GM23248 (cell line): ENCODE data around the gene ZBED3. TPM values are rescaled to one million over a fixed set of nuclear protein-coding genes. Genes with fewer than 3 reads are reported as not detected.

Source experiments
- DNase-seq: peaks from one replicate; pipeline ENCODE4 v3.0.0-alpha.2; 2015
- H2AFZ ChIP-seq: fragments of 200-600 bp; sonication (generic); 2 replicates; pipeline ENCODE4 v1.6.1; 2016; ENCODE audit warnings: antibody characterized with exemption
- H3F3A ChIP-seq: fragments of 200-600 bp; sonication (generic); 2 replicates; pipeline ENCODE4 v1.6.1; 2016; ENCODE audit warnings: mild to moderate bottlenecking, antibody characterized with exemption, mixed run types; ENCODE audit not compliant: insufficient read depth
- H3K27ac ChIP-seq: fragments of 200-600 bp; sonication (generic); 2 replicates; pipeline ENCODE4 v1.5.1; 2016; ENCODE audit warnings: mild to moderate bottlenecking
- H3K27me3 ChIP-seq: fragments of 200-600 bp; sonication (generic); replicated peaks from 2 replicates; pipeline ENCODE4 v1.6.1; 2016; ENCODE audit warnings: mild to moderate bottlenecking; ENCODE audit not compliant: insufficient read depth
- H3K36me3 ChIP-seq: fragments of 200-600 bp; sonication (generic); 2 replicates; pipeline ENCODE4 v1.6.1; 2016; ENCODE audit warnings: low read depth, mild to moderate bottlenecking
- H3K4me1 ChIP-seq: fragments of 200-600 bp; sonication (generic); 2 replicates; pipeline ENCODE4 v1.6.1; 2016; ENCODE audit warnings: mild to moderate bottlenecking; ENCODE audit not compliant: insufficient read depth
- H3K4me2 ChIP-seq: fragments of 200-600 bp; sonication (generic); one replicate; pipeline ENCODE4 v1.6.1; 2016; ENCODE audit warnings: mild to moderate bottlenecking; ENCODE audit not compliant: unreplicated experiment
- H3K4me3 ChIP-seq: fragments of 200-600 bp; sonication (generic); 2 replicates; pipeline ENCODE4 v1.5.1; 2016; ENCODE audit warnings: mild to moderate bottlenecking
- H3K79me2 ChIP-seq: fragments of 200-600 bp; sonication (generic); 2 replicates; pipeline ENCODE4 v1.6.1; 2016; ENCODE audit warnings: mild to moderate bottlenecking; ENCODE audit not compliant: insufficient read depth
- H3K9ac ChIP-seq: fragments of 200-600 bp; sonication (generic); 2 replicates; pipeline ENCODE4 v1.6.1; 2016; ENCODE audit warnings: mild to moderate bottlenecking
- H3K9me2 ChIP-seq: fragments of 200-600 bp; sonication (generic); 2 replicates; pipeline ENCODE4 v1.6.1; 2016; ENCODE audit warnings: mixed run types, mild to moderate bottlenecking, moderate library complexity; ENCODE audit not compliant: insufficient read depth
- H3K9me3 ChIP-seq: fragments of 200-600 bp; sonication (generic); one replicate; pipeline ENCODE4 v1.6.1; 2017; ENCODE audit warnings: low read depth
- H4K20me1 ChIP-seq: fragments of 200-600 bp; sonication (generic); 2 replicates; pipeline ENCODE4 v1.6.0; 2016; ENCODE audit not compliant: insufficient read depth
- EZH2 ChIP-seq: fragments of 200-600 bp; sonication (generic); IDR thresholded peaks from 2 replicates; pipeline ENCODE4 v1.6.1; 2018; ENCODE audit warnings: antibody characterized with exemption, mild to moderate bottlenecking; ENCODE audit not compliant: insufficient read depth, poor library complexity, severe bottlenecking
- EZH2phosphoT487 ChIP-seq: fragments of 200-600 bp; sonication (generic); IDR thresholded peaks from 2 replicates; pipeline ENCODE4 v1.6.1; 2018; ENCODE audit warnings: antibody characterized with exemption, moderate library complexity, mild to moderate bottlenecking, low read depth; ENCODE audit not compliant: insufficient read depth
- WGBS, 2 experiments: methylation state at CpG; one replicate each; pipeline ENCODE4 v1.1.6; 2015 to 2017; ENCODE audit warnings: low lambda C conversion rate in 2 of 2, low coverage in 1 of 2; ENCODE audit errors: missing lambda C conversion rate in 2 of 2; 5-methylcytosine and 5-hydroxymethylcytosine counted together
- in situ Hi-C: fragments of 300-500 bp; cut with MboI; formaldehyde crosslinking; loops from 2 replicates; pipeline ENCODE4 v1.15.0; 2020
- polyA plus RNA-seq: library from polyadenylated mRNA; unstranded; fragments of >200 nt; fragmentation: Nextera tagmentation; extraction: Ambion mirVana; gene quantifications from 2 replicates; pipeline ENCODE4 v1.2.1, GENCODE V29; 2016
- total RNA-seq: library from RNA; depleted of rRNA; stranded (reverse); fragments of >200 nt; shearing (Covaris generic); gene quantifications from 2 replicates; pipeline ENCODE4 v1.2.3, GENCODE V29; 2014

ZBED3 gene
- total and polyA plus RNA-seq, 2 experiments from 2014 or later = 0.54 to 0.75 TPM

DNA sequence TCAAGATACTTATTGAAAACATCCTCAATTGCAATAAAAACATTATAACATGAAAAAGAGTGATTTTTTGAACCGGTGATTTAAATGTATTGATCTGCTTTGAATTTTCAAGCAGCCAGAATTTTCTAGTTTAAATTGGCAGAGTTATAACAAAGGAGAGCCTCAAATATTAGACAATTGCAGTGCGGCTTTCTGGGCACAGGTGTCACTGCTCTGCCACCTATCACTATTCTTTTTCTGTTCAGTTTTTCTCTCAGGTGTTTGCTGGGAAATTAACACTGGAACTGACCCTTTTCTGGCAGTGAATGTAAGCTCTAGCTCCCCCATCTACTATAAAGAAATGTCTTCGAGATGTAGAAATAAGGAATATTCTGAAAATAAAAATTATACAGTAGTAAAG, 23.0 kb downstream of the ZBED3 start:
- no peak overlapping the region for H3K9ac ChIP-seq
- 50 to 53% methylated on average over 3 of the region's 3 CpGs for WGBS, 2 experiments

DNA sequence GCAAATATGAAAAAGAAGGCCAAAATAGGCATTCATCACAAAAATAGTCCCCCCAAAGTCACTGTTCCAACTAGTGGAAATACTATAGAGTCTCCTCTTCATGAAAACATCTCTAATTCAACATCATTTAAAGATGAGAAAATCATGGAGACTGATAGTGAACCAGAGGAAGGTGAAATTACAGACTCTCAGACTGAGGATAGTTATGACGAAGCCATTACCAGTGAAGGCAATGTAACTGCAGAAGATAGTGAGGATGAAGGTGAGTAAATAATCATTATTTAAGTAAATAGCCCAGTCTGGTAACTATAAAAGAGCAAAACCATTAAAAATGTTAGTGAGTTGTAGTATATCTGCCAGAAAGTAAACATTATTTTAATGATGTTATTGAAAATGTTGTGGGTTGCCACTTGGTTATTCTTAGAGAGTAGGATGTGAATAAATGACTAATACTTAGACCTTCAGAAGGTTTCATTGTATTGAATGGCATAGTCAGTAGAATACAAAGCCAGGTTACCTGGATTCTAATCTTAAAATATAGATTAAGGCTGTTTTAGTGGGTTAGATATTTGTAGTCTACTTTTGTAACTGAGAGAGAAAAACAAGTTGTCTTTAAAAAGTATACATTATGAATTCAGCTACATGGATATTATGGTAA, 40.5 kb downstream of the ZBED3 start:
- peaks cover 46% of the 10 kb centered on the region for H3K36me3 ChIP-seq
- in situ Hi-C loops = no loop called here

More for the DNA sequence above, 23.0 kb downstream of the ZBED3 start:
- peaks cover 20% of the 10 kb centered on the region for H3F3A ChIP-seq
- no peaks in the 10 kb centered on the region for H3K9me2 ChIP-seq
- DNase-seq = no peak
- H3K27me3 ChIP-seq = no peaks in the 10 kb centered on the region
- H4K20me1 ChIP-seq = no peaks in the 10 kb centered on the region
- no peak overlapping the region for H3K4me3 ChIP-seq
- TF ChIP-seq EZH2phosphoT487 (no peak), EZH2 (no peak)
- in situ Hi-C loops = no loop called here
- H3K4me1 ChIP-seq = peaks cover 12% of the 10 kb centered on the region
- no peaks in the 10 kb centered on the region for H3K9me3 ChIP-seq
- no peak overlapping the region for H3K27ac ChIP-seq
- no peak overlapping the region for H2AFZ ChIP-seq
- no peaks in the 10 kb centered on the region for H3K79me2 ChIP-seq
- peaks cover 46% of the 10 kb centered on the region for H3K36me3 ChIP-seq
- no peak overlapping the region for H3K4me2 ChIP-seq

DNA sequence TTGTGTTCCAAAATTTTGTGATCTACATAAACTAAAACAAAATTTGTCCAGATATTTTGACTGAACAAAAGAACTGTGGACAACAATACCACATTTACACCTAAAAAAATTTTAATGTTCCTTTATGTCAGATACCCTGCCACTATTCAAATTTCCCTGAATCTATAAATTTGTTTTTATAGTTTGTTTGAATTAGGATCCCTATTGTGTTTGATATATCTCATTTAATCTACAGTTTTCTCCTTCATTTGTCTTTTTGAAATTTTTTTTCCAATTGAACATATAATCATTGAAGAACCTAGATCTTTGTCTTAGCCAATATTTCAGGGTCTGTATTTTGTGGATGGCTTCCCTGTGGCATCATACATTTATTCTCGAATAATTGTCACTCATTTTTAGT, 51.1 kb downstream of the ZBED3 start:
- no peaks in the 10 kb centered on the region for H3K9me2 ChIP-seq
- no peak overlapping the region for H3K4me2 ChIP-seq
- H3K27ac ChIP-seq = no peak overlapping the region
- in situ Hi-C loops = no loop called here
- no peak overlapping the region for H3K9ac ChIP-seq
- H3K4me1 ChIP-seq = peaks cover 10% of the 10 kb centered on the region
- H3K9me3 ChIP-seq = no peaks in the 10 kb centered on the region
- no peak overlapping the region for H3K4me3 ChIP-seq
- H3F3A ChIP-seq = peaks cover 5% of the 10 kb centered on the region
- WGBS, 2 experiments = 90 to 97% methylated on average over 1 of the region's 1 CpG
- H4K20me1 ChIP-seq = no peaks in the 10 kb centered on the region
- H3K36me3 ChIP-seq = peaks cover 33% of the 10 kb centered on the region
- DNase-seq = no peak
- peaks cover 28% of the 10 kb centered on the region for H3K79me2 ChIP-seq
- TF ChIP-seq EZH2phosphoT487 = no peak
- TF ChIP-seq EZH2 = no peak
- no peak overlapping the region for H2AFZ ChIP-seq
- H3K27me3 ChIP-seq = no peaks in the 10 kb centered on the region

More for the DNA sequence above, 40.5 kb downstream of the ZBED3 start:
- DNase-seq = no peak
- H3F3A ChIP-seq = no peaks in the 10 kb centered on the region
- 89 to 90% methylated on average over 1 of the region's 1 CpG for WGBS, 2 experiments
- H3K27ac ChIP-seq = no peak overlapping the region
- no peak overlapping the region for H2AFZ ChIP-seq
- H3K9me3 ChIP-seq = no peaks in the 10 kb centered on the region
- H3K9me2 ChIP-seq = no peaks in the 10 kb centered on the region
- no peaks in the 10 kb centered on the region for H4K20me1 ChIP-seq
- H3K4me3 ChIP-seq = no peak overlapping the region
- H3K79me2 ChIP-seq = no peaks in the 10 kb centered on the region
- no peaks in the 10 kb centered on the region for H3K27me3 ChIP-seq
- no peaks in the 10 kb centered on the region for H3K4me1 ChIP-seq
- no peak for TF ChIP-seq EZH2
- TF ChIP-seq EZH2phosphoT487 = no peak
- H3K9ac ChIP-seq = no peak overlapping the region
- no peak overlapping the region for H3K4me2 ChIP-seq

DNA sequence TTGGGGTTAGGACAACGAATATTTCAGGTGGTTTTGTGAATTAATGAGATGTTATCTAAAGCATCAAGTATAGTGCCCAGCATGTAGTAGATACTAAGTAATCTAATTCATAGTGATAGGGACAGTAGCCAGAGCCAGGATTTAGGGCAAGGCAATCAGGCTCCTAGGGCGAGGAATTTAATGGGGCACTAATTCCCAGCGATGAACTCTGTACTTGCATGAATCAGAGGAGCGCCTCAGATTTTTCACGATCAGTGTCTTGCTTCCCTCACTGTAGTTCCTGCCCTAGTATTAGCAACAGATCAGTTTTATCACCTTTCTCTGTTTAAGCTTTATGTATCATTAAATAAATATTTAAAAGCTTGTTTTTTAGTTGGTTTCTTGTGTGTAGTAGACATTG, 53.7 kb downstream of the ZBED3 start:
- no peak overlapping the region for H2AFZ ChIP-seq
- in situ Hi-C loops = no loop called here
- 96 to 97% methylated on average over 5 of the region's 5 CpGs for WGBS, 2 experiments

DNA sequence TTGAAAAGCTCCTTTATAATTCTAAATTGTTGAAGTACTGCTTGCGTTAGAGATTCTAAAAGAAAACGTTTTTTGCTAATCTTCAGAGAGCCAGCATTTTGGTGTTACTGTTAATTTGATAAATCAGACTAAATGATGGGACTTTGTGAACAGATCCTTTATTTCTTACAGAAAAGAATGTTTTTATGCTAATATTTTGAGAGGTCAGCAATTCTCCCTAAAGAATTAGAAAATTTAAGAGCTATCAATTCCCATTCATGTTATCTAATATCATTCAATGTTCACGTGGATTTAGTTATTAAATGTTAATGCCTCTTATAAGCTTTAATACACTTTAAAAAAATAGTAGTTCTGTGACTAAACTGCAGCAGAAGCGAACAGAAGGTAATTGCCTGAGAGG, 54.5 kb downstream of the ZBED3 start:
- H3K4me3 ChIP-seq = no peak overlapping the region
- peaks cover 10% of the 10 kb centered on the region for H3K4me1 ChIP-seq
- H3K79me2 ChIP-seq = peaks cover 34% of the 10 kb centered on the region
- H3F3A ChIP-seq = peaks cover 5% of the 10 kb centered on the region
- no peak for TF ChIP-seq EZH2
- TF ChIP-seq EZH2phosphoT487 = no peak
- no peaks in the 10 kb centered on the region for H3K9me2 ChIP-seq
- no peaks in the 10 kb centered on the region for H4K20me1 ChIP-seq
- H3K9me3 ChIP-seq = no peaks in the 10 kb centered on the region
- no peak overlapping the region for H3K27ac ChIP-seq
- peaks cover 18% of the 10 kb centered on the region for H3K36me3 ChIP-seq
- H2AFZ ChIP-seq = no peak overlapping the region
- no peak overlapping the region for H3K9ac ChIP-seq
- no peak for DNase-seq
- no peaks in the 10 kb centered on the region for H3K27me3 ChIP-seq
- 63 to 65% methylated on average over 4 of the region's 4 CpGs for WGBS, 2 experiments
- H3K4me2 ChIP-seq = no peak overlapping the region
- in situ Hi-C loops = no loop called here

More for the DNA sequence above, 53.7 kb downstream of the ZBED3 start:
- H3K4me1 ChIP-seq = peaks cover 10% of the 10 kb centered on the region
- peaks cover 34% of the 10 kb centered on the region for H3K79me2 ChIP-seq
- no peak overlapping the region for H3K9ac ChIP-seq
- no peaks in the 10 kb centered on the region for H3K9me3 ChIP-seq
- H4K20me1 ChIP-seq = no peaks in the 10 kb centered on the region
- TF ChIP-seq EZH2 (no peak), EZH2phosphoT487 (no peak)
- no peaks in the 10 kb centered on the region for H3K27me3 ChIP-seq
- DNase-seq = no peak
- H3F3A ChIP-seq = peaks cover 5% of the 10 kb centered on the region
- H3K4me2 ChIP-seq = no peak overlapping the region
- H3K36me3 ChIP-seq = peaks cover 18% of the 10 kb centered on the region
- no peaks in the 10 kb centered on the region for H3K9me2 ChIP-seq
- H3K27ac ChIP-seq = no peak overlapping the region
- H3K4me3 ChIP-seq = no peak overlapping the region
